ENCODE measurements around the gene DLEU7. TPM values are rescaled to one million over a fixed set of nuclear protein-coding genes. Genes with fewer than 3 reads are reported as not detected.

The DLEU7 gene
- total RNA-seq, 1 donor from 2014 or later: not detected

Other genes with a start within 250 kb of the DLEU7 start
- 23.9 and 26.7 TPM in 2 replicates for gene RNASEH2B, start 66.1 kb upstream of the DLEU7 start, total RNA-seq

Measured in kidney epithelial cell (primary cell).